Posterior vena cava (tissue), 2 donors: ENCODE results near the gene PPIC. TPM values are rescaled to one million over a fixed set of nuclear protein-coding genes. Genes with fewer than 3 reads are reported as not detected.
"Not testable (repeated sequence)": the region's sequence is repeated elsewhere in the genome, so short reads cannot be mapped to it uniquely, and the experiment has no call there.

Source experiments
- DNase-seq: peaks from one replicate; pipeline ENCODE4 v3.0.0-alpha.2; 2020; ENCODE audit warnings: low spot score
- intact Hi-C, 2 donors: fragments of 100-400 bp; cut with DNase I; formaldehyde crosslinking; loops; one replicate each; pipeline versions ENCODE4 v1.14.1 to v1.14.2; 2022 to 2023
- total RNA-seq, 2 donors: library from RNA; stranded (reverse); fragmentation: NEBNext Ultra II Directional; extraction: Animal tissue kit (Norgen Biotek cat#: 25700); gene quantifications; one replicate each; pipeline ENCODE4 v1.2.1, GENCODE V29; 2021
- donor health status: DM: yes; HTN: yes; CAD: no.
- donor health status: DM: yes; HTN: yes; CAD: no.

PPIC gene
- total RNA-seq, 2 donors from 2014 or later = 46.2 to 76.8 TPM

DNA sequence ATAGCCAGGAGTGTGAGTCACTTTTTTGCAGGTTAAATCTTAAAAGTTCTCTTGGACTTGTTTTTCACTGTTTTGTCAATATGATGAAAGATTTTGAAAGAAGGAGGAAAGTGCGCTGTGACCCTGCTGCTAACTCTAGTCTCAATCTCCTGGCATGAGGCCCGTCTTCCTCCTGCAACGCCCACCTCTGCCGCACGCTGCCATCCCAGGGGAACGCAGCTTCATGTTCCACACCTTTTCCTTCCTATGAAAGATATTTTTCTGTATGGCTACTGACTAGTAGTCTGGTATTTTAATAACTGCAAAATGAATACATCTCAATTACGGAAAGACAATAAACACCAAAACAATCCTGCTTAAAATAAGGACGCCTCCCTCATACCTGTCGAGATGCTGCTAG lies 8.3 kb downstream of the PPIC start:
- no peak for DNase-seq
- intact Hi-C loops = loop anchor here in 1 of 2 donors (10.0 kb wide), 1 partner anchor 123 kb away; no protein-coding TSS in a partner anchor

GRCh38 chr5:123014689-123015088 lies 21.8 kb downstream of the PPIC start:
- intact Hi-C loops = no loop called here
- DNase-seq = no peak

- intact Hi-C loops = no loop called here
- no peak for DNase-seq
These were observed 24.2 kb downstream of the PPIC start for GRCh38 chr5:123012321-123012720.

DNA sequence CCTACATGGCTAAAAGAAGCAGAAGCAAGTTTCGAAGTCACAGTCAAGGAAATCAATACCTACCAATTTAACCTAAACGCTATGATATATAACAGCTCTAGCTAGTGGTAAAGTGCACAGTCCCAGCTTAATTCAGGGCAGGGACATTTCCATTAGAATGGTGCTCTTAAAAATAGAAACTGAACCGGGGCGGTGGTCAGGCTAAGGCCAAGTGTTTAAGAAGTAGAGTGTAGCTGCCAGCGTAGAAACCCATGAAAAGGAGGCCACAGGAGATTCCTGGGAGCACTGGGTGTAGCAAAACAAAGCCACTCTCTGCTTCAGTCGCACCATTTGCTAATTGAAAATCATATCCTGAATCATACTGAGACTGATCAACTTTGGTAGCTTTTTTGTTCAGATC lies 28.8 kb downstream of the PPIC start:
- intact Hi-C loops = no loop called here
- DNase-seq = no peak

- no peak for DNase-seq
- intact Hi-C loops = no loop called here
These were observed 29.3 kb downstream of the PPIC start for GRCh38 chr5:123007182-123007581.

DNA sequence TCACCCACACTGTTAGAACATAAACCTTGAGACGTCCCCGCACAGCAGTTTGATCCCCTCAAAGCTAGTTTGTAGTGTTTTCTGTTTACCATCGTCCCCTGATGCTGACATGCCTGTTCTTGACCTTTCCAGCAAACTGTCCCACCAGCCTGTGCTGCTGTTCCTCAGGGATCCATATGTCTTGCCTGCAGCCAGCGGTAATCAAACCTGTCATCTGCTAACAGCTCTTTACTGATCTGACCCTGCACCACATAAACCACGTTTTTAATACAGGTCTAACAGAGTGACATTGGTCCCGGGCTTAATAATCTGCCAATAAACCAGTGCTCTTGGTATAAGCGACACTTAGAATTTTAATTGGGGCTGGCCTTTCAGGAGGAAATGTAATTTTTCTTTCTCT lies 34.7 kb downstream of the PPIC start:
- intact Hi-C loops = no loop called here
- DNase-seq = no peak

DNA sequence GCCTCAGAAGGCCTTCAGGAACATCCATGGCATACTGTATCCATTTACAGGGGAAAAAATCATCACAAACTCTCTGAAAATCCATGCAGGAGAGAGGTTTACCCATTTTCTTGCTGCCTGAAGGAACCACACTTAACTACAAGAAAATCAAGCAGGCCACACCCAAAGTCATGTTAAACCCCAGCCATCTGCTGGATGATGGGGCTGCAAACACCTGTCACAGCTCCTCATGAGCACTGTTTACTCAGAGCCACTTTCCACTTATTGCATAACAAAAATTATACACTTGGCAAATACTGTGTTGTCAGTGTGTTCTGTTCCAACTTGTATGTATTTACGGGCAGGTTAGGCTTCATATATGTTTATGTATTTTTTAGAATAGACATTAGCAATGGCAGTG lies 35.8 kb downstream of the PPIC start:
- no peak for DNase-seq
- intact Hi-C loops = no loop called here

GRCh38 chr5:122999947-123000563 lies 36.5 kb downstream of the PPIC start:
- no peak for DNase-seq
- intact Hi-C loops = no loop called here

DNA sequence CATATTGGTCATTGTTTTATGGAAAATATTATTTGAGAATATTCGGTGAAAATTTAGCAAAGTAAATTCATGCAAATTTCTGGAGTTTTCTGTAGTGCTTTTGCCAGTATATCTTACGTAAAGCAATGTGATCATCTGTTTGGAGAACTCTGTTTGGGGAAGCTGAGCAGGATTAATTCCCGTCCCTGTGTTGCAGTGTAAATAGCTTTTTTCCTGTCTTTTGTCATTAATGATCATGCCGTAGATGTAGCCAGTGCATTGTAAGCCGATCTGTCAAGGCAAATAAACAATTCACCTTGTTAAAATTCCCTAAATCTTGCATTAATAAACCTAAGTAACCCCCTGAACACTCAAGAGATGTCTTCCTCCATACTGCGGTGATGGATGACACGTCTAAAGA lies 39.2 kb downstream of the PPIC start:
- intact Hi-C loops = no loop called here
- no peak for DNase-seq

DNA sequence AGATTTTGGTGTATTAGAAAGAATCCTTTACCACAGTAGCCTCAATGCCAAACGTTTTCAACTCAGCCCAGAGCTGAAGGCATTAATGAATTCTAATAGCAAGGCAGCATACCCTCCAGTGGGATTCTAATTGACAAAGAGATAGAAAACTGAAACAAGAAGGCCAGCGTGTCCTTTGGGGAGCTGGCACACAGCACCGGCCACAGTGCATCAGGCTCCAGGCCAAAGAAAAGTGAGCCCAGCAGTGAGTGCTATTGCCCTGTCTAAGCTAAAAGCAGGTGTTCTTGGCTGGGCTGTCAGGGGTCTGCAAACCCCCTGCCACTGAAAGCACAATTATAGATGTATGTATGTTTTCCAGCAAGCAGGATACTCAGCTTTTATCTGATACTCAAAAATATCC lies 40.4 kb downstream of the PPIC start:
- intact Hi-C loops = no loop called here
- DNase-seq = no peak

GRCh38 chr5:122985954-122986721 lies 50.4 kb downstream of the PPIC start:
- intact Hi-C loops = no loop called here
- no peak for DNase-seq

DNA sequence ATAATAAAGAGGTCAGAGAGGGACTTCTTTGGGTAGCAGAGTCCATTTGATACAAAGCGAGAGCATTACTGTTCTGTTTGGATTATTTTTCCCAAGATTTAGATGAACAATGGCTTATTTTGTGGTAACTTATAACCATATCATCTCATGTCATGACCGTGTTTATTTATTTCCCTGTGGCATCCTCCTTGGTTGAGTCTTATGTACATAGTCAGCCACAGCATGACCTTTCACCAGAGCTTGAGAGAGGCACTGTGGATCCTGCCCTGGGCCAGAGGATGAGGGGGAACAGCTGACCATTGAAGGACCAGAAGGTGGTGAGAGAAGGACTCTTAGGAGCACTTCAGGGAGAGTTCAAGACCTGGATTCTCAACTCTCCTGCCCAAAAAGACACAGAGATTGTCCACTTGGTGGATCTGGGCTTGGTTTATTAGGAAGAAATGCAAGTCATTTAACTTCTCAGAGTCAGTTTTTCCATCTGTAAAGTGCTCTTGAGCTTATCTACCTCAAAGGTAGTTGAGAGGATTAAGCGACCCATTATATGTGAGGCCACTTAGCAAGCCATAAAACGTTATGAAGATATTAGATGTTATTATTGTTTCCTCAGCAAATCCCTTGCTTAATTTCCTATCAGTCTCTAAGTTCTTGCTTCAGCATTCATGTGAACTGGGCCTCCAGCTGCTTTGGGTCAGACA lies 51.4 kb downstream of the PPIC start:
- intact Hi-C loops = no loop called here
- DNase-seq = no peak

DNA sequence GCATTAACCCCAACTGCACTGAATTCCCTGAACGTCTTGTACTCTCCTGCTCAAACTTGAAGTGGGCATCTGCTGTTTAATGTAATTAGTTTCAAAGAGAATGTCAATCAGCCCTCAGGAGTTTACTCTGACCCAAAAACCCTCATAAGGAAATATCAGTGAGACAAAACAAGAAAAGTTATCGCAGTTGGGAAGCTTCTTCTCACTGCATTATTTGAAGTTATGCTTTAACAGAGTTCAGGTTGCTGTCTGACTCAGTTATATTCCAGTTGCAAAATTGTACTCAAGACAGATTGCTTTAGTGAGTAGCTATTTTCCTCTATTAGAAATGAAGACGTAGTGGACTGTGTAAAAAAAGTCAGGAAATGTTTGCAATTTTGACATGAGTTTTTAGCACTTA lies 52.1 kb downstream of the PPIC start:
- intact Hi-C loops = no loop called here
- no peak for DNase-seq

DNA sequence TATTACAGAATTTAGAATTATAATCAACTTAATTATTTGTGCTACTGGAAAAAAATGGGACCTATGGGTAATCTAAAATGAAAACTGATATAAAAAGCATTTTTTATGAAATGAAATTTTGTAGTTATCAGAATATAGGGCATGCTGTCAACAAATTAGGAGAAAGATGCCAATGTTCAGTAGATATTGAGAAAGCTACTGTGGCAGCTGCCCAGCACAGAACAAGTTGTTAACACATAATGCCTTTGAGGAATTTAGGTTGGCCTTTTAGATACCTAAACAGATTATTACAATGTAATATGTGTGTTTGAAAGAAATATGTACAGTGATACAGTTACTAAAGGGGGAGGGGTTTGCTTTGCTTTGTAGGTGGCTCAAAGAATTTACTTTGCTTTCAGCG lies 54.1 kb downstream of the PPIC start:
- intact Hi-C loops = no loop called here
- DNase-seq = no peak

DNA sequence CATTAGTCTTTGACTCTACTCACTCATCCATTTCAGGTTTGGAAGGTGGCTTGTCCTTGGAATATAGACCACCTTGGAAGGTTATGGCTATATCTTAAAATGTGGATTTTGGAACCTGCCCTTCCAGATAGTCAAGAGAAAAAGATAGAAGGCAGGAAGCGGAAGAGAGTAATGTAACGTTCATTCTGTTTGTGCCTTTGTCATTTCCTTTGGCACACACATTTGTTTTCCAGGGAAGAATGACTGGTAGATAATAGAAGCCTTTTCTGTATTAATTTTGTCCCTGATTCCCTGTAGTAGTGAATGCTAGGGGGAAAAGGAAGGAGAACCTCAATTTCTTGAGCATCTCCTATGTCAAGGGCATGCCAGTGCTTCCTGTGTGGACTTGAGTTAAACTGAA lies 54.7 kb downstream of the PPIC start:
- DNase-seq = no peak

DNA sequence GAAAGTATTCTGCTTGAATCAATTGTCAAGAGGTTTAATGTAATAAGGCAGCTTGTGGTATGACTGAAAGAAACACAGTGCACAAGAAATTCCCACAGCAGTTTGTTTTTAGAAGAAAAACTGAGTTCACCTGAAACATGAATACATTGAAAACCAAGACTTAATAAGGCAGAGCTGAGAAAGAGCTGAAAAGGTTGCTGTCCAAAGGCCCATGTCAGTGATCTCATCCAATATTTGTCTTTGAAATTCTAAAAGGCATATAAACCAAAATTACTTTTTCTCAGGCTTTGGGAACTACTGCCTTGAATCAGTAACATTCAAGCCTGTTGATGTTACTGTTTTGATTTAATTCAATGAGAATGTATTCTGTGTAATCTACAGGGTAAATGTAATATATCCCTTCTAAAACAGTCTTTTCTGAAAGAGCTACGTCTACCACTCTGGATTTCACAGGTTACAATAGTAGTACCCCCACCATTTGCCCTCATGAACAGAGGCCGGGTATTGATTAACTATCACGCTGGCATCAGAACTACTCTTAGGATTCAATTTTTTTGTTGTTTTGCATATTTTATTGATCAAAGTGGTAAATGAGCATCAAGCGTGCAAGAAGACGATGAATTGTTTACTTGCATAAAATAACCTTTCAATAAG lies 57.8 kb downstream of the PPIC start:
- intact Hi-C loops = no loop called here

More for the DNA sequence above, 54.7 kb downstream of the PPIC start:
- intact Hi-C loops = no loop called here

GRCh38 chr5:122978068-122978467 lies 58.5 kb downstream of the PPIC start:
- intact Hi-C loops = no loop called here
- DNase-seq = no peak

More for the DNA sequence above, 57.8 kb downstream of the PPIC start:
- DNase-seq = no peak

- intact Hi-C loops = no loop called here
- DNase-seq = no peak
These were observed 59.2 kb downstream of the PPIC start for GRCh38 chr5:122977319-122977718.

DNA sequence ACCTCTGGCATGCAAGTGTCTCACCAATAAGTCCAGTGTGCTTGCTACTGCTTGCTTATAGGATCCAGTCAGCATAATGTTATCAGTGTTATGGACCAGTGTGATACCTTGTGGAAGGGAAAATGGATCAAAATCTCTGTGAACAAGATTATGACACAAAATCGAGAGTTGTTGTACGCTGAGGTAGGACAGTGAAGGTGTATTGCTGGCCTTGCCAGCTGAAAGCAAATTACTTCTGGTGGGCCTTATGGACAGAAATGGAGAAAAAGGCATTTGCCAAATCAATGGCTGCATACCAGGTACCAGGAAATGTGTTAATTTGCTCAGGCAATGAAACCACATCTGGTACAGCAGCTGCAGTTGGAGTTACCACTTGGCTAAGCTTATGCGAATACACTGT lies 62.3 kb downstream of the PPIC start:
- intact Hi-C loops, DNase-seq: not testable (repeated sequence)

DNA sequence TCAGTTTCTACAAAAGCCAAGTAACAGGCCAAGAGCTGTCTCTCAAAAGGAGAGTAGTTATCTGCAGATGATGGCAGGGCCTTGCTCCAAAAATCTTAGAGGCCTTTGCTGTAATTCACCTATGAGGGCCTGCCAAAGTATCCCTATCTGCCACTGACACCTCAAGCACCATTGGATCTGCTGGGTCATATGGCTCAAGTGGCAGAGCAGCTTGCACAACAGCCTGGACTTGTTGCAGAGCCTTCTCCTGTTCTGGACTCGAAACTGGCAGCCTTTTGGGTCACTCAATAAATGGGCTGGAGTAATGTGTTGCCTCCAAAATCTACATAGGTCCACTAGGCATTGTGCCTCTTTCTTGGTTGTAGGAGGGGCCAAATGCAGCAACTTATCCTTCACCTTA lies 62.8 kb downstream of the PPIC start:
- DNase-seq, intact Hi-C loops: not testable (repeated sequence)
